Measurements from ENCODE around the gene GUCY2C.

Gene GUCY2C

GRCh38 chr12:14572401-14572800 is 124.0 kb downstream of the GUCY2C start:
- Histone ChIP-seq H2BK5ac (ENCODE audit: low read depth, low read length, poor library complexity, severe bottlenecking) (no peak overlapping the region), H3K27ac (ENCODE audit: low read length, poor library complexity, severe bottlenecking) (no peak overlapping the region), H4K91ac (ENCODE audit: low read length) (no peak overlapping the region), H2BK15ac (ENCODE audit: low read depth, poor library complexity, severe bottlenecking) (no peak overlapping the region), H2AK5ac (ENCODE audit: low read length, severe bottlenecking) (no peak overlapping the region), H3K27me3 (ENCODE audit: control insufficient read depth in 1 of 2, insufficient read depth in 1 of 2, low read length in 2 of 2) (no peaks in the 10 kb centered on the region), H3K36me3 (ENCODE audit: control insufficient read depth in 1 of 2, insufficient read depth in 2 of 2, low read depth in 1 of 2, low read length in 2 of 2) (no peaks in the 10 kb centered on the region), H4K8ac (ENCODE audit: low read length) (no peak overlapping the region), H3K9ac (ENCODE audit: low read length) (no peak overlapping the region), H2BK12ac (ENCODE audit: low read length in 2 of 2) (no peak overlapping the region), H3K4ac (ENCODE audit: low read depth in 1 of 2, low read length in 2 of 2) (no peak overlapping the region), H3K14ac (ENCODE audit: low read length in 2 of 2) (no peak overlapping the region), H3K4me3 (ENCODE audit: insufficient read depth in 1 of 2, low read depth in 1 of 2, low read length in 2 of 2) (no peak overlapping the region), H3K18ac (ENCODE audit: low read depth in 1 of 2, low read length in 2 of 2) (no peak overlapping the region), H2AFZ (ENCODE audit: low read depth, low read length) (no peak overlapping the region), H3K4me2 (ENCODE audit: low read length, poor library complexity, severe bottlenecking) (no peak overlapping the region), H3K79me1 (replicated peaks; ENCODE audit: low read length, poor library complexity, severe bottlenecking) (no peaks in the 10 kb centered on the region), H3K4me1 (ENCODE audit: control insufficient read depth, insufficient read depth, low read depth, low read length) (peaks cover 4% of the 10 kb centered on the region), H3K23ac (ENCODE audit: low read length in 2 of 2) (no peak overlapping the region), H2BK120ac (ENCODE audit: low read depth, low read length) (no peak overlapping the region), H3K9me3 (ENCODE audit: control insufficient read depth, low read length) (no peaks in the 10 kb centered on the region)
- no CpG with 5 or more reads among the region's 4 CpGs for WGBS
- no peak for DNase-seq

DNA sequence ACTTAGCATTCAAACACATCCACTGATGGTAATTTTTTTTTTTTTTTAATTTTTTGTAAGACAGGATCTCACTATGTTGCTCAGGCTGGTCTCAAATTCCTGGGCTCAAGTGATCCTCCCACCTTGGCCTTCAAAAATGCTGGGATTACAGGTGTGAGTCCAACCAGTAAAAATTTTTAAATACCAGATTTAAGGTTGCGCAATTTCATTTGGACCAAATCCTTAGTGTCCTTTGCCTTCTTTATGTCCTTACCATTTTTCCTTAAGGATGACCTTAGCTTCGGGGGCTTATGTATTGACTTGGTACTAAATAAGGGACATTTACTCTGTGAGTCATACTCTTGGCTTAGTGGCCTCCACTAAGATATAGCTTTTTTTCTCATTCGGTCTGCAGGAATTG is 124.6 kb downstream of the GUCY2C start:
- no peak overlapping the region for H3K18ac ChIP-seq (ENCODE audit: low read depth in 1 of 2, low read length in 2 of 2)
- H3K4me2 ChIP-seq (ENCODE audit: low read length, poor library complexity, severe bottlenecking) = no peak overlapping the region
- no peaks in the 10 kb centered on the region for H3K79me1 ChIP-seq (replicated peaks; ENCODE audit: low read length, poor library complexity, severe bottlenecking)
- peaks cover 7% of the 10 kb centered on the region for H3K4me1 ChIP-seq (ENCODE audit: control insufficient read depth, insufficient read depth, low read depth, low read length)
- no peak for DNase-seq
- H3K23ac ChIP-seq (ENCODE audit: low read length in 2 of 2) = no peak overlapping the region
- H3K9me3 ChIP-seq (ENCODE audit: control insufficient read depth, low read length) = no peaks in the 10 kb centered on the region
- no peak overlapping the region for H3K27ac ChIP-seq (ENCODE audit: low read length, poor library complexity, severe bottlenecking)
- H3K4me3 ChIP-seq (ENCODE audit: insufficient read depth in 1 of 2, low read depth in 1 of 2, low read length in 2 of 2) = no peak overlapping the region
- no peaks in the 10 kb centered on the region for H3K27me3 ChIP-seq (ENCODE audit: control insufficient read depth in 1 of 2, insufficient read depth in 1 of 2, low read length in 2 of 2)
- no peak overlapping the region for H4K91ac ChIP-seq (ENCODE audit: low read length)
- H2AK5ac ChIP-seq (ENCODE audit: low read length, severe bottlenecking) = no peak overlapping the region
- no peak overlapping the region for H2BK120ac ChIP-seq (ENCODE audit: low read depth, low read length)
- no peak overlapping the region for H2BK5ac ChIP-seq (ENCODE audit: low read depth, low read length, poor library complexity, severe bottlenecking)
- no peak overlapping the region for H3K4ac ChIP-seq (ENCODE audit: low read depth in 1 of 2, low read length in 2 of 2)
- H2BK15ac ChIP-seq (ENCODE audit: low read depth, poor library complexity, severe bottlenecking) = no peak overlapping the region
- no peaks in the 10 kb centered on the region for H3K36me3 ChIP-seq (ENCODE audit: control insufficient read depth in 1 of 2, insufficient read depth in 2 of 2, low read depth in 1 of 2, low read length in 2 of 2)
- no peak overlapping the region for H3K9ac ChIP-seq (ENCODE audit: low read length)
- H2AFZ ChIP-seq (ENCODE audit: low read depth, low read length) = no peak overlapping the region
- H3K14ac ChIP-seq (ENCODE audit: low read length in 2 of 2) = no peak overlapping the region
- H4K8ac ChIP-seq (ENCODE audit: low read length) = no peak overlapping the region
- no peak overlapping the region for H2BK12ac ChIP-seq (ENCODE audit: low read length in 2 of 2)
- whole genome bisulfite sequencing = 94% methylated on average over 2 of the region's 3 CpGs

GRCh38 chr12:14570231-14570630 is 126.2 kb downstream of the GUCY2C start:
- 95% methylated on average over 1 of the region's 1 CpG for WGBS
- no peak overlapping the region for H3K18ac ChIP-seq (ENCODE audit: low read depth in 1 of 2, low read length in 2 of 2)
- H3K9me3 ChIP-seq (ENCODE audit: control insufficient read depth, low read length) = no peaks in the 10 kb centered on the region

DNA sequence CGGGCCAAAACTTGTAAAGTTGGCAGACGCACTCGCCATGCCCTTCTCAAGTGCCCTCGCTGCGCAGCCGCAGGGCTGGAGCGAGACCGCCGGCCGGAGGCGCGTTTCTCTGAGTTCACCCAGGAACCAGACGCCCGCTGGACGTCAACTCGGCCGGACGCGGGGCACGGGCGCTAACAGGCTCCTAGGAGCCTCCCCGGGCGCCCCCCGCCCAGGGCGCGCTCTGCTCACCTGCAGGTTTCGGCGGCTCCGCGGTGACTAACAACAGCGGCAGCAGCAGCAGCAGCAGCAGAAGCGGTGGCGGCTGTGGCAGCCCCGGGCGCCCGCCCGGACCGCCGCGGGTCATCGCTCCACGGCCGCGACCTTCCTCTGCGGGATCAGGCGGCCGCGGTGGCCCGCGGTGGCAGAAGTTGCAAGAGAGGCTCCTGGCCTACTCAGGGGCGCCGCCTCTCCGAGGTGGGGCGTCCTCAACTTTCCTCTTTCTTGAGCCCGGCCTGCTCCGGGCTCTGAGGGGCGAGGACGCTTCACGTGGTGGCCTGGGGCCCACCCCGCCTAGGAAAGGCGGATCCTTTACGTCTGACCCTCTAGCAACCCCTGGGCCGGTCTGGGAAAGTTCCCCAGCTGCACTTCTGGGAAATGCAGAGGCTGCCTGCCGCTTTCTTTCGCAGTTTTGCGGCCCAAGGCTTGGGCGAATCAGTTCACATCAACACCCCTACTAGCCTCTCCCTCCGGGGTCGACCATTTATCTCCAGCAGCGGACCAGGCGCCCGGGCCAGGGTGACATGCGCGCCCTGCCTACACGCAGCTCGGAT is 128.8 kb downstream of the GUCY2C start, which contains the start of gene PLBD1:
PLBD1 (minus strand) TSS at position 533 of the 812 bp plus-strand sequence; CDS start at position 346, 187 bp downstream.
- Histone ChIP-seq H3K79me1 (replicated peaks; ENCODE audit: low read length, poor library complexity, severe bottlenecking) (no peaks in the 10 kb centered on the region), H3K9ac (ENCODE audit: low read length) (peak within 1 kb of the TSS; percentile 74), H3K9me3 (ENCODE audit: control insufficient read depth, low read length) (no peaks in the 10 kb centered on the region), H2AFZ (ENCODE audit: low read depth, low read length) (peak within 1 kb of the TSS; percentile 87), H3K23ac (ENCODE audit: low read length in 2 of 2) (no peak within 1 kb of the TSS), H3K4me1 (ENCODE audit: control insufficient read depth, insufficient read depth, low read depth, low read length) (peaks cover 7% of the 10 kb centered on the region), H2AK5ac (ENCODE audit: low read length, severe bottlenecking) (no peak within 1 kb of the TSS), H3K4me2 (ENCODE audit: low read length, poor library complexity, severe bottlenecking) (peak within 1 kb of the TSS; percentile 96), H2BK120ac (ENCODE audit: low read depth, low read length) (peak within 1 kb of the TSS; percentile 12), H3K36me3 (ENCODE audit: control insufficient read depth in 1 of 2, insufficient read depth in 2 of 2, low read depth in 1 of 2, low read length in 2 of 2) (no peaks in the 10 kb centered on the region), H3K18ac (ENCODE audit: low read depth in 1 of 2, low read length in 2 of 2) (peak within 1 kb of the TSS; percentile 38 to 85), H2BK5ac (ENCODE audit: low read depth, low read length, poor library complexity, severe bottlenecking) (no peak within 1 kb of the TSS), H3K27ac (ENCODE audit: low read length, poor library complexity, severe bottlenecking) (no peak within 1 kb of the TSS), H3K27me3 (ENCODE audit: control insufficient read depth in 1 of 2, insufficient read depth in 1 of 2, low read length in 2 of 2) (no peaks in the 10 kb centered on the region), H2BK15ac (ENCODE audit: low read depth, poor library complexity, severe bottlenecking) (peak within 1 kb of the TSS; percentile 48), H3K4me3 (ENCODE audit: insufficient read depth in 1 of 2, low read depth in 1 of 2, low read length in 2 of 2) (peak within 1 kb of the TSS; percentile 52 to 73), H2BK12ac (ENCODE audit: low read length in 2 of 2) (peak within 1 kb of the TSS; percentile 7 to 33), H3K14ac (ENCODE audit: low read length in 2 of 2) (peak within 1 kb of the TSS in 1 of 2 experiments; percentile 90), H3K4ac (ENCODE audit: low read depth in 1 of 2, low read length in 2 of 2) (peak within 1 kb of the TSS in 1 of 2 experiments; percentile 17), H4K91ac (ENCODE audit: low read length) (peak within 1 kb of the TSS; percentile 12), H4K8ac (ENCODE audit: low read length) (peak within 1 kb of the TSS; percentile 87)
- peak; percentile 55 for DNase-seq
- 2% methylated on average over 72 of the region's 76 CpGs for WGBS

More at GRCh38 chr12:14570231-14570630, 126.2 kb downstream of the GUCY2C start:
- H2BK5ac ChIP-seq (ENCODE audit: low read depth, low read length, poor library complexity, severe bottlenecking) = no peak overlapping the region
- no peak overlapping the region for H3K4me3 ChIP-seq (ENCODE audit: insufficient read depth in 1 of 2, low read depth in 1 of 2, low read length in 2 of 2)
- peaks cover 7% of the 10 kb centered on the region for H3K4me1 ChIP-seq (ENCODE audit: control insufficient read depth, insufficient read depth, low read depth, low read length)
- H3K4me2 ChIP-seq (ENCODE audit: low read length, poor library complexity, severe bottlenecking) = no peak overlapping the region
- no peak overlapping the region for H2AK5ac ChIP-seq (ENCODE audit: low read length, severe bottlenecking)
- DNase-seq = no peak
- H3K23ac ChIP-seq (ENCODE audit: low read length in 2 of 2) = no peak overlapping the region
- H3K4ac ChIP-seq (ENCODE audit: low read depth in 1 of 2, low read length in 2 of 2) = no peak overlapping the region
- H2BK15ac ChIP-seq (ENCODE audit: low read depth, poor library complexity, severe bottlenecking) = no peak overlapping the region
- H3K79me1 ChIP-seq (replicated peaks; ENCODE audit: low read length, poor library complexity, severe bottlenecking) = no peaks in the 10 kb centered on the region
- H2AFZ ChIP-seq (ENCODE audit: low read depth, low read length) = no peak overlapping the region
- H3K27ac ChIP-seq (ENCODE audit: low read length, poor library complexity, severe bottlenecking) = no peak overlapping the region
- no peak overlapping the region for H2BK120ac ChIP-seq (ENCODE audit: low read depth, low read length)
- no peaks in the 10 kb centered on the region for H3K36me3 ChIP-seq (ENCODE audit: control insufficient read depth in 1 of 2, insufficient read depth in 2 of 2, low read depth in 1 of 2, low read length in 2 of 2)
- no peak overlapping the region for H3K14ac ChIP-seq (ENCODE audit: low read length in 2 of 2)
- H2BK12ac ChIP-seq (ENCODE audit: low read length in 2 of 2) = no peak overlapping the region
- no peak overlapping the region for H4K91ac ChIP-seq (ENCODE audit: low read length)
- no peak overlapping the region for H4K8ac ChIP-seq (ENCODE audit: low read length)
- no peaks in the 10 kb centered on the region for H3K27me3 ChIP-seq (ENCODE audit: control insufficient read depth in 1 of 2, insufficient read depth in 1 of 2, low read length in 2 of 2)
- no peak overlapping the region for H3K9ac ChIP-seq (ENCODE audit: low read length)

Data from mesenchymal stem cell (in vitro differentiated cells and primary cell).